Activated effector memory CD4-positive, alpha-beta T cell treated with anti-CD3 and anti-CD28 coated beads, Interleukin-2, amount 50 U/mL, for 16 hours (primary cell): ENCODE data around the gene MAD2L1.

Experiments
- DNase-seq: peaks from one replicate; pipeline ENCODE4 v3.0.0-alpha.2; 2020

Gene MAD2L1

DNA sequence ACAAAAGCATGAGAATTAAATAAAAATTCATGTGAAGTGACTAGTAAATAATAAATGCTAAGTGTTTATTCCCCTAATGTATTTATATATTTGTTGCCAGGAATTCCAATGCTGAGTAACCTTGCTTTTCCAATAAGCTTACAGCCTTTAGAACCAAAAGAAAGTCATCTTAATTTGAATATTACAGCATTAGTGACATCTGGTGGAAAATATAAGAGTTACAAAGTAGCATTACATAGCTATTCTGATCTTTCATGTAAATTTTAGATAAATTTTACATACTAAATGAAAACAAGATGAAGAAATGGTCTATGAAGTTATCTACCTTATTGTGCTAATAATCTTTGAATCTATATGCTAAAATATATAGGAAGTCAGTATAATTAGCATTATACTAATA lies 10.4 kb downstream of the MAD2L1 start:
- DNase-seq = no peak

GRCh38 chr4:120055795-120056194 lies 10.9 kb downstream of the MAD2L1 start:
- no peak for DNase-seq

DNA sequence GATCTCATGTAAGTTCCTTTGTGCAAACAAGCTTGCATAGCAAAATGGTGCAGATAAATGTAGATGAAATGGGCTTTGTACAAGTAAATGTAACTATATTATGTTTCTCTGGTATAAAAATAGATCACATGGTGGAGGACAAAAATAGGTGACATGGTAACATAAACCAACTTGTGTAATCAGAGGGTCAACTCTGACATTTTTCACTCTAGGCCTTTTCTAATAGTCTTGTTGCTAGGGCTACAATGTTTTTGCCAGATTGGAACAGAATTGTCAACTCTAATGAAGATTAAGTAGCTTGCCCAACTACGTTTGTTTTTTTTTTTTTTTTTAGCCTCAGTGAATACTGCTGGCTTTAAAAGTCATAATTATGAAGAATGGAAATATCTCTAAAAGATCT lies 11.5 kb downstream of the MAD2L1 start:
- DNase-seq = no peak

DNA sequence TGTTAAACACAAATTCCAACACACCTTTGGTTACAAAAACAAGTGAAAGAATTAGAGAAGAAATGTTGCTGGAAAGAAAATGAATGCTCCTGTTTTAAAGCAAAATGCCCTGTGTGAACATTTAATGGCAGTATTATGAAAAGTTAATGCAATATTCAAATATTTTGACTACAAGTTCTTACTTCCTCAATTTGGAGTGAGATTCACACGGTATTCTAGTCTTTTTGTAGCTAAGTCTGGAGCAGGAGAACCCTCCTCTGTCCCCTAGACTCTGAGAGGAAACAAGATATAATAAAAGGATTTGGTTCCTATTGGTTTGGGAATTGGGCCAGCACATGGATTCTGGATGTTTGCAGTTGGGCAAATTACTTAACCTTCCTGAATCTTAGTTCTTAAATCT lies 12.7 kb downstream of the MAD2L1 start:
- no peak for DNase-seq

DNA sequence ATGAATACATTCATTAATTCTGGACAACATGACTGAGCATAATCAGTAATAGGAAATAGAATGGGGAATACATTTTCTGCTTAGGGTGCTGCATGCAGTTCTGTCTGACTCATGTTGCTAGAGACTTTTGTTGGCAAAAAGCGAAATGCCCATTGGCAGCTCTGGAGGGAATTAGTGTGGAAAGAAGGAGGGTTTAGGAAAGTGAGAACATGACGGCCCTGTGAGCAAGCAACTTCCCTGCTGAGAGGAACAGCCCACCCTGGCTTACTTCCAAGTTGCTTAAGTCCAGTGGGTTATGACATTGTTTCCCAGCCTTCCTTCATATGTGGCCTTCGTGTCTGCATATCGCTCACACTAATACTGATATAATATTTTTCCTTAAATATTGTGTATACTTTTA lies 13.8 kb downstream of the MAD2L1 start:
- DNase-seq = no peak

DNA sequence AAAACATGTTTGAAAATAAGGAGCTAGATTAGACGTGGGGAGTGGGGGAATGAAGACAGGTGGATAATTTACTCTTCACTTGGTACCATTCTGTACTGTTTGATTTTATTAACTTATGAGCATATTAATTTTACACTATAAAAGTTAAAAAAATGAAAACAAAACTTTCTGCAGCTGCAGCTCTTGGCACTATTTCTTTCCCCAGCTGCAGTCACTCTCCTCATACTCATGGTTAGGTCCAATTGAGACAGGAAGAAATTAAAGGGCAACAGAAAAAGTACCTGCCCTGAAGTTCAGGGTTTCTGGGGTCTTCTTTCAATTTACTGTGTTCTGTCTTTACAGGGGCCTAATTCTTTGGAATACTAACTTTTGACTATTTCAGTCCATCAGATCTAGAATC lies 15.4 kb downstream of the MAD2L1 start:
- DNase-seq = no peak

- peak; percentile 83 for DNase-seq
Observed at GRCh38 chr4:120049732-120050494, 16.7 kb downstream of the MAD2L1 start.

- DNase-seq = no peak
Observed at GRCh38 chr4:120043828-120044227, 22.8 kb downstream of the MAD2L1 start.

DNA sequence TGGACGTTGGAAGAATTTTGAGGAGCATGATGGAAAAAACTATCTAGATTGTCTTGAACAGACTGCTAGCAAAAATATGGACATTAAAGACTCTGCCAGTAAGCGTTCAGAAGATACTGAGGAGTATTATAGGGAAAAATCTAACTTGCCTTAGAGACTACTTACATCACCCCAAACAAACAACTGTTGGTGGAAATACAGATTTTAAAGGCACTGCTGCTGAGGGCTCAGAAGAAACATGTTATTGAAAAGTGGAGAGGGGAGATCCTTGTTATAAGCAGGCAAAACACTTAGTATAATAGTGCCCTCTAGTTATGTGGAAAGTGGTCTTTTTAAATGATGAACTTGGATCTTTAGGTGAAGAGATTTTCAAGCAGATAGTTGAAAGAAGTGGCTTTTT lies 29.2 kb downstream of the MAD2L1 start:
- DNase-seq = no peak

DNA sequence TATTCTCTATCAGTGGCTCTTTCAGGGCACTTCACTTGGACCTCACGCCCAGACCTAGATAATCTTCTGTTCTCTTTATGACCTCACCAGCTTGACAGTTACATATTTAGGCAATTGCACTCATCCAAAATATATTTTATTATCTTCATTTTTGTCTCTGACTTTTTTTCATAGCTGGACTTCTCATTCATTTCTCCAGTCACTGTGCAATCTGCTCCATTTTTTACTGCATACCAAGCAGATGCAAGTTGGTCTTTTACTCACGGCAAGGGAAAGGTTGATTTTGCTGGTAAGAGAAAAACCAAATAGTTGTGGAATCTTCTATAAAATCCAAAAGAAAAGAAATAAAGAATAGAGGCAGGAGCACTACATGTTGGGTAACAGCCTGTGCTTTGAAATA lies 31.7 kb downstream of the MAD2L1 start:
- no peak for DNase-seq

DNA sequence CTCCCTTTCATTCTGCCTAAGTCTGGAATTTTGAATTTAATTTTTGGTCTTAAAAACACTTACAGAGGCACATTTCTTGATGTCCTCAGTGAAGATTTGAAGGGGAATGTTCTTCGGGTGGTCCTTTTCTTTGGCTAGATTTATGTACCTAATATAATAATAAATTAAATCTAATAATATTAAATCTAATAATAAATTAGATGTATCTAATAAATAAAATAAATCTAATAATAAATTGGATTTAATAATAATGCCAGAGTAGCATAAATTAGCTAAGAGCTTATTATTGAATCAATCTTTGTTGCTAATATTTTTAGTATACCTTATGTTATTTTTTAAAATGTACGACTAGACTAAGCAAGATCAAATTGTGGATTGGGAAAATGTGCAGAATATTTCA lies 39.8 kb downstream of the MAD2L1 start:
- DNase-seq = no peak

GRCh38 chr4:120025516-120025915 lies 41.1 kb downstream of the MAD2L1 start:
- no peak for DNase-seq

DNA sequence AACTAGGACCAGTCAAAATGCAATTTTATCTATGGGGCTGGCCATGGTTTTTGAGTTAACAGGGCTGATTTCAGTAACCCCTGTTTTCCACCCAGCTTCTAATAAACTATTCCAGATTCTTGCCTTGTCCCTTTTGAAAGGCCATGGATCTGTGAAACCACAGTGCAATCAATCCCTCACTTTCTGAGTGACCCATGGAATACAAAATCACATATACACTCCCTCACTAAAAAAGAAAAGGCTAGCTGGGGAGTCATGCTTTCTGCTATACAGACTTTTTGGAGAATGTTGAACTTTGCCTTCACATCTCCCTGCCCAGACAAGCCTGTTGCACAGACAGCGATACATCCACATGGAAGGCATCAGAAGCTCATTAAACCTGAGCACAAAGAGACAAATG lies 47.9 kb downstream of the MAD2L1 start:
- no peak for DNase-seq

DNA sequence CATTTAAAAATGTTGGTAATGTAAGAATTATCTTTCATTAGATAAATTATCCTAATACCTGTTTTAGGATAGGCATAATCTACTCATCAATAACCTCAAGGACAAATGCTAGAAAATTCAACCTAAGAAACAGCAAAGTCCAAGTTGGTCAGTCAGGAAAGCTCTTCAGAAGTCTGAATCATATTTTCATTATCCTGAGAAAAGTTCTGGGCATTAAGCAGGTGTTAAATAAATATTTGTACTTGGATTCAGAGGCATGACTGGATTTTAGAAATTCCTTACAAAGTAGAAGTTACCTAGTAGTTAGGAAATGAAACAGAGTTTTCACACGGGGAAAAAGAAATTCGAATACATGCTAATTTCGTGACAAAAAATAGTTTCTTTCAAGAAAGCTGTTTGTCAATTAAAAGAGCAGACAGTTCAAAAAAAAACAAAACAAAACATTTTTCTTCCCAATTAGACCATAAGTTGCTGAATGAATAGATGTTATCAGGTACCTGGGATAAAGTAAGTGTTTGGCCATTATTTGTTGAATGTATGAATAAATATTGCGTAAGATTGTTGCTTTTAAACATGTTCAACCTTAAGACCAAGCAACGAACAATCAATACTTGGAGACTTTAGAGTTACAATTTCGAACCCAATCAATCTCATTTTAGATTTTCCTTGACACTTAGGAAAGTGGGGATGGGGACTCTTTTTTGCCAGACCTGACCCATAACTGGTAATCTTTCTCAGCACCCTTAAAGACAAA lies 48.5 kb downstream of the MAD2L1 start:
- DNase-seq = no peak

DNA sequence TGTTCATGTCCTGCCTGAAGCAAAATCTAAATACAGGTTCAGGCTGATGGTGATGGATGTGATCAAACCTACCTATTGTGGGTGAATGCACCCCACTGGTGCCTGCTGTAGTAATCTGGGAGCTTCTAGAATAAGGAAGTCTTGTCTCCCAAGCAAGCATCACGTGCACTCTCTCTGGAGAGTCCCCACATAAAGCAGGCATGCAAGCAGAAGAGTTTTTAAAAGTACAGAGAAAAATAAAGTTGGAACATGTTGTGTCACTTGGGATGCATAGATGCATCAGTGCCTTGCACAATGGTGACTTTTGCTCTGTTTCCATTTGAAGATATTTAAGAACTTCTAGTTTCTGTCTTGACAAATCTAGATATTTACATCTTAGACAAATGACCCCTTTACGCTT lies 54.9 kb downstream of the MAD2L1 start:
- no peak for DNase-seq

DNA sequence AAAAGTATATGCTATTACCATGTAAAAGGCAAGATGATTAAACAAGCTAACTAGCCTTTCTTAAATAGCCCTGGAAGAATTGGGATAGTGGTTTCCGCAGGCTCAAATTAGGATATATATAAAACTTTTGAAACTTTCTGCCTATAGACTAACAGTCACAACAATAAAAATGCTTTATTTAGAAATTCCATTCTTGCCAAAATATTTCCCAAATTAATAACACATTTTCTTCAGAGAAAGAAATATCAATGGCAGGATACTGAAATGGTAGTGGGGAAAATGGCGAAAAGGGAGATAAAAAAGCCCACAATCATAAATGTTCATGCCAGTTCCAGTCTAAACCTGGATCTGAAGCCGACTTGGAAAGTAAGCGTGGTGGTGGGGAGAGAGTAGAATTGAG lies 56.0 kb downstream of the MAD2L1 start:
- no peak for DNase-seq

DNA sequence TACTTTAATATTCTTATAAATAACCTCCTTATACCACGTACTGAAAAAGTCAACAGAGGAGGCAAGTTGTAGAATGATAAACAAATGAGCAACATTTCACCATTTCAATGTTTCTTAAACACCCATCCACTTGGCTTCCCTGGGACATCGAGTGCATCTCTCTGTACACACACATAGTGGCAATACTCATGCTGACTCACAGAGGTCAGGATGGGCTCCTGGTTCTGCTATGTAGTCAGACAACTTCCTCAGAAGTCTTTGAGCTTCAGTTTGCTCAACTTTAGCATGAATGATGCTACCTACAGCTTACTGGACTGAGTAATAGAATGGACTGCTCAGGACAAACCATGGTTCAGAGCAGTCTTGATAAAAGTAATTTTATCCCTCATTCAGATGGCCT lies 56.9 kb downstream of the MAD2L1 start:
- no peak for DNase-seq

DNA sequence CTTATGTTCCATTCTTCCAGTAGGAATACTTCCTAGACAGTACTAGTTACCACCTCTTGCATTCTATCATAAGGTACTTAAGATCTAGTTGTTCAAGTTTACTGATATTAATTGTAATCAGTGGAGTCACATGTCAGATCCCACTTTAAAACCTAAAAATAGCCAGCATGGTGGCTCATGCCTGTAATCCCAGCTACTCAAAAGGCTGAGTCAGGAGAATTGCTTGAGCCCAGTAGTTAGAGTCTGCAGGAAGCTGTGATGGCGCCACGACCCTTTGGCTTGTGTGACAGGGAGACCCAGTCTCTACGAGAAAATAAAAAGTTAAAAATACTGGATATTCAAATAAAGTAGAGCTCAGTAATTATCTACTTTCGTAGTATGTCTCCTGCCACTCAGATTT lies 57.7 kb downstream of the MAD2L1 start:
- DNase-seq = no peak

- DNase-seq = no peak
Observed at GRCh38 chr4:120007896-120008436, 58.7 kb downstream of the MAD2L1 start.

DNA sequence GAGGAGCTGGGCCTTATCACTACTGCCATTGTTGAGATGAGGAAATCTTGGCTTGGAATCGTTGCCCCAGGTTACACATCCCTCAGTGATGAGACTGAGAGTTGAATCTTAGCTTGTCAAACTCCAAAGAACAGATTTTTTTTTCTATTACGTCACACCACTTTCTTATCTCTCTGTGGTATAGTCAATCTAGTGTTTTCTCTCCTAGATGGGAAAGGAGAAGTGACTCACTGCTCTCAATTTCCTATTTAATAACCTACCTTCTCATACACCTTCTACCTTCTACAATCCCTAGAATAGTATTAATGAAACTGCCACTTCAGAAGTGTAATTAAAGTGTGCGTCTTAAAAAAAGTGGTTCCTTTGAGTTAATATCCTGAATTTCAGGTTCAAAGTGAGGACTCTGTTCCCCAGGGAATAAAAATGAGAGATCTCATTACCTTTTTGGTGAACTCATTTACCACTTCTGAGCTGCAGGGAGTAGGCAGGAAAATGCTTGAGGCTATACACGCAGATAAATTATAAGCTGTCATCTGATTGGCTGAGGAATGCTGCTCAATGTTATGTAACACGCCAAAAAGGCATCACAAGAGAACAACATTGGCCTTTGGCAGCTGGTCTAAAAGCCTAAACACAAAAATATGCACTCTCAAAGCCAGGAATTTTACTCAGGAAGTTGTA lies 59.3 kb downstream of the MAD2L1 start:
- no peak for DNase-seq
